Stimulated activated CD4-positive, alpha-beta T cell treated with anti-CD3 and anti-CD28 coated beads, Interleukin-1b, Interleukin-23, amount 100 ng/mL, for 24 hours (primary cell): ENCODE measurements around the gene TMOD3.
"Not testable (repeated sequence)": the region's sequence is repeated elsewhere in the genome, so short reads cannot be mapped to it uniquely, and the experiment has no call there.

Source experiments
- DNase-seq, 4 experiments: peaks; one replicate each; pipeline ENCODE4 v3.0.0-alpha.2; 2020; ENCODE audit warnings: low read depth in 4 of 4, low spot score in 1 of 4

TMOD3 gene

GRCh38 chr15:51829376-51830275 lies at the start of gene TMOD3:
Gene TMOD3 (plus strand): TSS chr15:51829653. CDS start chr15:51862885, 33,232 bp downstream.
- DNase-seq: peak; percentile 77 to 87 (median 80)

GRCh38 chr15:51780636-51781035 lies 48.8 kb upstream of the TMOD3 start:
- DNase-seq: no peak

- DNase-seq: no peak
These were observed 47.9 kb upstream of the TMOD3 start for GRCh38 chr15:51781506-51781905.

DNA sequence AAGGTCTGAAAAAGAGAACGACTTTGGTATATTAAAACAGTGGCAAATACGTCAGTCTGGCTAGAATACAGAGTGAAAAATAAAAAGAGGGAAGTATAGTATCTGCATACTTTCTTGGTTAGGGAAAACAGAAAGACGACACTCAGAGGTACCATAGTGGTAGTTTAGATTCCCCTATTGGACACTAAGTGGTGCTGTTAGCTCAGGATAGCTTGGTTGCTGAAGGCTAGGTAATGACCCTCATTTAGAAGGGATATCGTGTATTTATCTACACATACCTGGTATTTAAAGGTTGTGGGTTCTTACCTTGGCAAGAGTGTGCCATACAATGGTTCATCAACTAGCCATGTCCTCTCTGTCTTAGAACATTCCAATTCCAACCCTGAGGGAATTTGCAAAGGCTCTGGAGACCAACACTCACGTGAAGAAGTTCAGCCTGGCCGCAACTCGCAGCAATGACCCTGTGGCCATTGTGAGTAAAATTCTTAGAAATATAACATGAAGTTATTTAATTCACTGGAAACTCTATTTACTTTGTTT lies 47.0 kb upstream of the TMOD3 start:
- no peak for DNase-seq

GRCh38 chr15:51783967-51784366 lies 45.5 kb upstream of the TMOD3 start:
- DNase-seq: no peak

- not testable (repeated sequence) for DNase-seq
These were observed 42.3 kb upstream of the TMOD3 start for GRCh38 chr15:51787130-51787529.

DNA sequence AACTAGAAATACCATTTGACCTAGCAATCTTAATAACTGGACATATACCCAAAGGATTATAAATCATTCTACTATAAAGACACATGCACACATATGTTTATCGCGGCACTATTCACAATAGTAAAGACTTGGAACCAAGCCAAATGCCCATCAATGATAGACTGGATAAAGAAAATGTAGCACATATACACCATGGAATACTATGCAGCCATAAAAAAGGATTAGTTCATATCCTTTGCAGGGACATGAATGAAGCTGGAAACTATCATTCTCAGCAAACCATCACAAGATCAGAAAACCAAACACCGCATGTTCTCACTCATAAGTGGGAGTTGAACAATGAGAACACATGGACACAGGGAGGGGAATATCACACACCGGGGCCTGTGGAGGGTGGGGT lies 37.0 kb upstream of the TMOD3 start:
- DNase-seq: not testable (repeated sequence)

DNA sequence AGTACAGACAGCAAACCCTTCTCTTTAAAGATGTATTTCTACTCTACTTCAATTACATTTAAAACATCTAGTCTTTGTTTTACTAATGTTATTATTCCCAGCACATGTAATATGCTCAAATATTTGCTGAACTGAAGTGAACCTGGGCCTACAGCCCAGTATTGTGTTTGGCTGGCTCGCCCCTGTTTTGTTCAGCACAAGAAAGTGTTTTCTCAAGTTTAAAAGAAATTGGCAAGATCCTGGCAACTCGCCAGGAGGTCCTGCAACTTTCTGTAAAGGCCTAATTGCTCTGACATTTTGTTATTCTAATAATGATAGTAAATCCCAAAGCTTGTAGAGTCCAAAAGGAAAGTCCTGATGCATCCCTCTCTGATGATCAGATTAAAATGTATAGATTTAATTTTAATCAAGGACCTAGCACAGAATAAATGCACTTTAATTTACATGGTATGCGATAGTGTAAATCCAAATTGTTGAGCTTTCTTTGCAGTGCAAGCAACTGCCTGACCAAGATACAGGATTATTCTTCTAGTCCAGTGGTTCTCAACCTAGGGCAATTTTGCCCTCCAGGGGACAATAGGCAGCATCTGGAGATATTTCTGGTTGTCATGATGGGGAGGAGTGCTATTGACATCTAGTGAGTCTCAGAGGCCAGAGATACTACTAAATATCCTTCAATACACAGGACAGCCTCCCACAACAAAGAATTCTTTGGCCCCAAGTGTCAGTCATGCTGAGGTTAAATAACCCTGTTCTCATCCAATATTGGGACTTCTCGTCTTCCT lies 35.7 kb upstream of the TMOD3 start:
- DNase-seq: no peak

DNA sequence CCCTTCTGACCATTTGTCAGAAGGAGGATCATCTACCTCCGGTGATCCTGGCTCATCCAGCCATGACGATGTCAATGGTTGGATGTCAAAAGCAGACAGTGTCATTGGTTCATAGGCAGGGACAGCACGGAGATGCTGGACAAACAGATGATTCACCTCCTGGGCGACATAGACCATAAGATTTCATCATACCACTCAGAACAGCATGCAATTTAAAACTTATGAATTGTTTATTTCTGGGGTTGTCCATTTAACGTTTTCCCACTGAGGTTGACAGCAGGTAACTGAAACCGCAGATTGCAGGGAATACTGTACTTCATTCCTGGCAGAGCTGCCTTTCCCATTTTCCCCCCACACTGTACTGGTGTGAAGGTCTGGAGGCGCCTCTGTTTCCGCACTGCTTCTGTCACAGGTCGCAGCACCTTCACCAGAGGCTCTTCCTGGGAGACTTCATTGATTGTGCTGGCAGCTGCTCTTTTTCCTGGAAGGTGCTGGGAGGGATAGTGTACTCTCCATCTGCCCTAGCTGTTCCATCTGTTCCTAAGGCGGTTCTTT lies 32.5 kb upstream of the TMOD3 start:
- no peak for DNase-seq

GRCh38 chr15:51798281-51798680 lies 31.2 kb upstream of the TMOD3 start:
- DNase-seq: no peak

DNA sequence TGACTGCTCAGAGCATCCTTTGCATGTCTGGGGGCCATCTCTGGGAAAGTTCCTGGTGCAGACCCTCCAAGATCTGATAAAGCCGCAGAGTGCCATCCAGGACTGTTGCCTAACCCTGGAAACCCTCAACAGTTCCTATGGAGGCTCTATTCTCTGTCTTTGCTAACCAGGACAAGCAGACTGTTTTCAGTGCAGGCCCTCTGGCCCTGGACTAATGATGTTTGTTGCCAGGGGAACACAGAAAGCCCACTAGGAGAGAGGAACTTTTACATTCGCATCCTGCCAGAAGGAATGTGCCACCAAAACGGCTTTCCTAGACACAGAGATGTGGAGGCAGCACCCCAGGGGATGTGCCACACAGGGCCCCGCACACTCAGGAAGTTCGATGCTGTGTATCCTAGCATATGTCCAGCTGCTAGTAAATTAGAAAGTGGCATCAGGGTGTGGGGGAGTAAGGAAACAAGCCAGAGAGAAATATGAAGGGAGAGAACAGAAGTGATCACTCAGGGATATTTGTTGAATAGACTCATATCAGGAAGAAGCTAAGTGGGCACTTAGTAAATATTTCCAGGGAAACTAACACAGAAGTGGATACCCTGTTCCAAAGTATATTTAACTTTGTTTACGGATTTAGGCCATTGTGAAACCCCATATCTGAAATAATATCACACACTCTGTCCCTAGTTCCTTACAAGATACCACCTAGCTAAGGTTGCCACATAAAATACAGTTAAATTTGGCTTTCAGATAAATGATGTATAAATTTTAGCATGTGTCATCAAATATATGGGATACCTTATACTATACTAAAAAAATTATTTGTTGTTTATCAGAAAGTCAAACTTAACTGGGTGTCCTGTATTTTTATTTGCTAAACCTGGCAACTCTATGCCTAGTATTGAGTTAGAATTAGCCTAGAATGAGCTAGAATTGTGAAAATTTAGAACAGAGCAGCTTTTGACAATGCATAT lies 29.9 kb upstream of the TMOD3 start:
- DNase-seq: no peak

DNA sequence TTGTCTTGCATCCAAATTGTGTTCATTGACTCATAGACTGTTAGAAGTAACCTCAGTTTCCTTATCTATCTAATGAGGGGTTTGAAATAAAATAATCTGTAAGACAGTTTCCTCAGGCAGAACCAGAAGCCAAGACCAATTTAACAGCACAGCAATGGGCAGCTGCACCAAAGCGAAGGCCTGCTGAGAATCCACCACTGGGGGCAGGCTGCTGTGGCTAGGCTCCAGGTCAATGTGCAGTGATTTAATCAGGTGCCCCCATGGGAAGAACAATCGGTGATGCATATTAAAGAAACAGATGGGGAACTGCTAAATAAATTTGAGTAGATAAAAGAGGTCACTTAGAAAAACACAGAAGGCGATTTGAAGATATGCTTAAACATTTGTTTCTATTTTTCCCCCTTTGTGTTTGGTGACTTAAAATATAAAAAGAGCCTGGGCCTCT lies 28.0 kb upstream of the TMOD3 start:
- DNase-seq: no peak

- no peak for DNase-seq
These were observed 26.9 kb upstream of the TMOD3 start for GRCh38 chr15:51802593-51802992.

DNA sequence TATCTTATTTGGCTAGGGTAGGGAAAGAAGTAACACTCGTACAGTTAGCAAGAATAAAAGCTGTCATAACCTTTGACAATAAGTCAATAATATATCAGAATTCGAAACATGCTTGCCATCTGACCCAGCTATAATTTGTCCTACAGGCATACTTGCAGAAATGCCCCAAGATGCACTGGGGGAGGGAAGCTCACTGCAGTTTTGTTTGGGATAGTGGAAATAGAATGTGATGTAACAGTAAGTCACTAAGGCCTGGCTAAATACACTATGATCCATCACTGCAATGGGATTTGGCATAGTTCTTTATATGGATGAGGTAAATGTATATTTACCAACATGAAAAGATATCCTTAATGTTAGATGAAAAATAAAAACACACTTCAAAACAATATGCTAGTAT lies 25.5 kb upstream of the TMOD3 start:
- no peak for DNase-seq

- DNase-seq: no peak
These were observed 23.3 kb upstream of the TMOD3 start for GRCh38 chr15:51806123-51806522.

DNA sequence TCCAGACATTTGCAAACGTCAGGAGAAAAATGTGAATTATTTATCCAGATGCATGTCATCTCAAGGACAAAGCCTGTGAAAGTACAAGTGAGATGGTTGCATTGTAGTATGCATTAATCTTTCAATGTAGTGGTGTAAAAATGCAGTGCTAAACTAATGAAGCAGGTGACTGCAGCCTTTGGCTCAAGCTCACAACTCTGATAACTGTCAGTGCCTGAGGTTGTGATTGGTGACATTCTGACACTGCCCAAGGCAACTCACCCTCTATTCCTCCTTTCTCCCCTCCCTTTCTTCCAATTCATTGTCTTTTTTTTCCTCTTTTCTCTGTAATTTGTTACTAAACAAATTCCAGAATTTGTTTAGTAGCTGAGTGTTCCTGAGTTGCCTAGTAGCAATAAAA lies 20.0 kb upstream of the TMOD3 start:
- no peak for DNase-seq

DNA sequence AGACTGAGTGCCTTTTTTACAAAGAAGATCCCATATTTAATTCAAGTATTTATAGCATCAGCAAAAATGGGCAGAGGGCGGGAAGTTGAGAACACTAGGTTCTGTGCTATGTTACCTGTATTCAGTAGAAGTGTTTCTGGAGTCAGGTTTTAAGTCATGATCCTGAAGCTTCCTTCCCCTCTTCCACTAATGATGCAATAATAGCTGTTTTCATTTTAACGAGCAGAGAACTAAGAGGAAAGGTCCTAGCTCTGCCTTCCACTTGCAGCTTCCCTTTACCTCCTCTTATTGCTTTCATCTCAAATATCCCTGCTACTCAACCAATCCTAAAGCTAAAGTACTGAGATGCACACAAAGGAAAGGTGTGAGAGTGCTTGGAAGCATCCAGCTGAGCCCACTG lies 16.9 kb upstream of the TMOD3 start:
- no peak for DNase-seq

GRCh38 chr15:51814606-51815005 lies 14.8 kb upstream of the TMOD3 start:
- DNase-seq: no peak

- no peak for DNase-seq
These were observed 12.8 kb upstream of the TMOD3 start for GRCh38 chr15:51816611-51817010.

DNA sequence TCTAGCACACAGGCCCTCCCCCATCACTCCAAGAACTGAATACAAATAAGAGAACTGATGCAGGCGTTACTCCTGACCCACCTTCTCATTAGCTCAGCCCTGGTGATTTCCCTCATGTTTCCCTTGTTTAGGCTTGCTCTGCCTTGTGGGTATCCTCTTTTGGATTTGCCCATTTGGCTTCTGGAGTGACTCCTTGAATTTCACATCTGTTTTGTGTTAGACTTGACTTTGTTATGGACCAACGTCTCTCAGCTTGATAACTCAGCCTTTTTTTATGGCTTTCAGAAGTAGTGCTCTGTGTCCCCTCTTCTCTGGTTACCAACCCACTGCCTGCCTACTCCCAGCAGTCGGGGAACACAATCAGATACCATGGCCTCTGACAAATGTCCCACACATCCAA lies 11.3 kb upstream of the TMOD3 start:
- DNase-seq: no peak
